Loucy (cell line): Measurements from ENCODE around the gene CDC42BPA.

Experiments used
- H2AFZ ChIP-seq: fragments of 200-600 bp; sonication (generic); 2 replicates; pipeline ENCODE4 v1.6.0; 2016; ENCODE audit warnings: antibody characterized with exemption, mild to moderate bottlenecking, low read length, moderate library complexity
- H3F3A ChIP-seq: fragments of 200-600 bp; 2 replicates; pipeline ENCODE4 v1.6.0; 2016; ENCODE audit warnings: antibody characterized with exemption, low read depth, mild to moderate bottlenecking
- H3K27me3 ChIP-seq: fragments of 200-600 bp; sonication (generic); 2 replicates; pipeline ENCODE4 v1.6.1; 2014; ENCODE audit warnings: low read length, mild to moderate bottlenecking; ENCODE audit not compliant: insufficient read depth, poor library complexity, severe bottlenecking
- H3K36me3 ChIP-seq: fragments of 200-600 bp; sonication (generic); 2 replicates; pipeline ENCODE4 v1.6.1; 2016; ENCODE audit warnings: low read length; ENCODE audit not compliant: insufficient read depth
- H3K4me1 ChIP-seq: fragments of 200-600 bp; sonication (generic); 2 replicates; pipeline ENCODE4 v1.5.1; 2014; ENCODE audit warnings: low read length, mild to moderate bottlenecking; ENCODE audit not compliant: insufficient read depth, poor library complexity, severe bottlenecking
- H3K4me2 ChIP-seq: fragments of 200-600 bp; sonication (generic); 2 replicates; pipeline ENCODE4 v1.6.0; 2014; ENCODE audit warnings: antibody characterized with exemption, low read length, low read depth, mild to moderate bottlenecking; ENCODE audit not compliant: poor library complexity, severe bottlenecking
- H3K4me3 ChIP-seq: fragments of 200-600 bp; sonication (generic); 2 replicates; pipeline ENCODE4 v1.5.1; 2014; ENCODE audit warnings: low read length, mild to moderate bottlenecking, mixed read lengths; ENCODE audit not compliant: poor library complexity, severe bottlenecking
- H3K79me2 ChIP-seq: fragments of 200-600 bp; sonication (generic); 2 replicates; pipeline ENCODE4 v1.6.1; 2014; ENCODE audit warnings: low read length; ENCODE audit not compliant: insufficient read depth
- H3K9ac ChIP-seq: fragments of 200-600 bp; sonication (generic); 2 replicates; pipeline ENCODE4 v1.6.0; 2014; ENCODE audit warnings: mild to moderate bottlenecking, low read depth, low read length, moderate library complexity; ENCODE audit not compliant: poor library complexity, severe bottlenecking
- H3K9me2 ChIP-seq: fragments of 200-600 bp; sonication (generic); replicated peaks from 2 replicates; pipeline ENCODE4 v1.6.1; 2016; ENCODE audit warnings: low read depth, low read length, mixed read lengths
- H3K9me3 ChIP-seq: fragments of 200-600 bp; sonication (generic); 2 replicates; pipeline ENCODE4 v1.6.1; 2014; ENCODE audit warnings: mild to moderate bottlenecking, antibody characterized with exemption, low read length, low read depth; ENCODE audit not compliant: insufficient read depth
- H4K20me1 ChIP-seq: fragments of 200-600 bp; sonication (generic); 2 replicates; pipeline ENCODE4 v1.6.0; 2014; ENCODE audit warnings: antibody characterized with exemption, low read length, mild to moderate bottlenecking; ENCODE audit not compliant: insufficient read depth, poor library complexity, severe bottlenecking
- EZH2phosphoT487 ChIP-seq: fragments of 200-600 bp; IDR thresholded peaks from 2 replicates; pipeline ENCODE4 v1.6.1; 2018; ENCODE audit warnings: antibody characterized with exemption, mild to moderate bottlenecking, moderate library complexity, borderline replicate concordance
- TF ChIP-seq, protein P1 (sequence below): fragments of 200-600 bp; sonication (generic); conservative IDR thresholded peaks from 2 replicates; pipeline ENCODE4 v1.5.1; 2014; ENCODE audit warnings: mild to moderate bottlenecking, antibody characterized with exemption, low read length

The CDC42BPA gene

DNA sequence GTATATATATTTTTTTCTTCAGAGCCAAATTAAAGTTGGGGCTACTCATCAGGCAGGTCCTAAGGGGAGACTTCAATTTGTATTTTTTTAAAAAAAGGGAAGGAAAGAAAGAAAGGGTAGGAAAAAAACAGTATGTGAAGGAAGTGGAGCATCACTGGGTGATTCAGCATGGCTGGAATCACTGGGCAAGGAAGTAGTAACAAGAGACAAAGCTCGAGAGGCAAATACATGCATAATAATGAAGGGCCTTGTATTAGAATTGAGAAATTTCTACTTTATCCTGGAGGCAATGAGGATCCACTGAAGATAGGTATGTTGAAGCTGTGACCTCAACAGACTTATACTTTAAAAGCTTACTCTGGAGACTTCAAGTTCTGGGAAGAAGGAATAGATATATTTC is 193.8 kb downstream of the CDC42BPA start:
- no peaks in the 10 kb centered on the region for H3K9me2 ChIP-seq
- H3F3A ChIP-seq: no peaks in the 10 kb centered on the region
- H3K36me3 ChIP-seq: no peaks in the 10 kb centered on the region
- H3K79me2 ChIP-seq: no peaks in the 10 kb centered on the region
- TF ChIP-seq, protein P1, sequence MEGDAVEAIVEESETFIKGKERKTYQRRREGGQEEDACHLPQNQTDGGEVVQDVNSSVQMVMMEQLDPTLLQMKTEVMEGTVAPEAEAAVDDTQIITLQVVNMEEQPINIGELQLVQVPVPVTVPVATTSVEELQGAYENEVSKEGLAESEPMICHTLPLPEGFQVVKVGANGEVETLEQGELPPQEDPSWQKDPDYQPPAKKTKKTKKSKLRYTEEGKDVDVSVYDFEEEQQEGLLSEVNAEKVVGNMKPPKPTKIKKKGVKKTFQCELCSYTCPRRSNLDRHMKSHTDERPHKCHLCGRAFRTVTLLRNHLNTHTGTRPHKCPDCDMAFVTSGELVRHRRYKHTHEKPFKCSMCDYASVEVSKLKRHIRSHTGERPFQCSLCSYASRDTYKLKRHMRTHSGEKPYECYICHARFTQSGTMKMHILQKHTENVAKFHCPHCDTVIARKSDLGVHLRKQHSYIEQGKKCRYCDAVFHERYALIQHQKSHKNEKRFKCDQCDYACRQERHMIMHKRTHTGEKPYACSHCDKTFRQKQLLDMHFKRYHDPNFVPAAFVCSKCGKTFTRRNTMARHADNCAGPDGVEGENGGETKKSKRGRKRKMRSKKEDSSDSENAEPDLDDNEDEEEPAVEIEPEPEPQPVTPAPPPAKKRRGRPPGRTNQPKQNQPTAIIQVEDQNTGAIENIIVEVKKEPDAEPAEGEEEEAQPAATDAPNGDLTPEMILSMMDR: no peak
- no peak for TF ChIP-seq EZH2phosphoT487
- no peak overlapping the region for H3K9ac ChIP-seq
- no peaks in the 10 kb centered on the region for H4K20me1 ChIP-seq
- no peaks in the 10 kb centered on the region for H3K4me1 ChIP-seq
- H3K9me3 ChIP-seq: no peaks in the 10 kb centered on the region
- H3K4me3 ChIP-seq: no peak overlapping the region
- no peaks in the 10 kb centered on the region for H3K27me3 ChIP-seq
- no peak overlapping the region for H3K4me2 ChIP-seq
- H2AFZ ChIP-seq: no peak overlapping the region

DNA sequence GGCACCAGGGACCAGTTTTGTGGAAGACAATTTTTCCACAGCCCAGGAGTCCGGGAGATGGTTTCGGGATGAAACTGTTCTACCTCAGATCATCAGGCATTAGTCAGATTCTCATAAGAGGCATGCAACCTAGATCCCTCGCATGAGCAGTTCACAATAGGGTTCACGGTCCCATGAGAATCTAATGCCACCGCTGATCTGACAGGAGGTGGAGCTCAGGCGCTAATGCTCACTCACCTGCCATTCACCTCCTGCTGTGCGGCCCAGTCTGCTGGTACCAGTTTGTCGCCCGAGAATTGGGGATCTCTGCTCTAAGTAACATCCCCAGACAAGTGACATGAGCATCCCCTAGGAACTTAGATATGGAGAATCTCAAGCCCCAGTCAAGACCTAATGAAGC is 197.5 kb downstream of the CDC42BPA start:
- Histone ChIP-seq H3K36me3 (no peaks in the 10 kb centered on the region), H3K4me3 (no peak overlapping the region), H3K4me1 (no peaks in the 10 kb centered on the region)

DNA sequence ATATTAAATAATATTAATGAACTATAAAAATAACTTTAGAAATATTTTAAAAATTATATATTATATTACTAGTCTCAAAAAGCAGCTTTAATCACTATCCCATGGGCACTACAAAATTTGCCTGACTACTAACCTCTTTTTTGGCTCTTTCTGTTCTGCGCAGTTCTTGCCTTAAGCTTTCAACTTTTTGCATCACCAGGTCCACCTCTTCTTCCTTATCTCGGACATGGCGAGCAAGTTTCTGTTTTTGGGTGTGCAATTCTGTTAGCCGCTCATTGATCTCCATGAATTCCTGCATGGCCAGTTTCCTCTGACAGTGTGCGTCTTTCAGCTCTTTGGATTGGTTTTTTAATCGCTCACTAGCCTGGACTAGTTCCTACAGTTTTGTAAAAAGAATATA is 205.8 kb downstream of the CDC42BPA start:
- H3K9ac ChIP-seq: no peak overlapping the region
- H3K9me2 ChIP-seq: no peaks in the 10 kb centered on the region
- no peaks in the 10 kb centered on the region for H3K36me3 ChIP-seq
- no peaks in the 10 kb centered on the region for H4K20me1 ChIP-seq
- no peak overlapping the region for H2AFZ ChIP-seq
- no peak overlapping the region for H3K4me2 ChIP-seq
- no peaks in the 10 kb centered on the region for H3K79me2 ChIP-seq
- TF ChIP-seq EZH2phosphoT487: no peak
- TF ChIP-seq, protein P1: no peak
- no peaks in the 10 kb centered on the region for H3K4me1 ChIP-seq
- no peaks in the 10 kb centered on the region for H3K9me3 ChIP-seq
- no peaks in the 10 kb centered on the region for H3K27me3 ChIP-seq
- H3K4me3 ChIP-seq: no peak overlapping the region
- H3F3A ChIP-seq: no peaks in the 10 kb centered on the region

More for the DNA sequence above, 197.5 kb downstream of the CDC42BPA start:
- H3K9me3 ChIP-seq: no peaks in the 10 kb centered on the region
- H3K79me2 ChIP-seq: no peaks in the 10 kb centered on the region
- H3K27me3 ChIP-seq: no peaks in the 10 kb centered on the region
- no peak overlapping the region for H2AFZ ChIP-seq
- H3K9me2 ChIP-seq: no peaks in the 10 kb centered on the region
- TF ChIP-seq EZH2phosphoT487: no peak
- TF ChIP-seq, protein P1: no peak
- no peaks in the 10 kb centered on the region for H3F3A ChIP-seq
- no peak overlapping the region for H3K9ac ChIP-seq
- no peak overlapping the region for H3K4me2 ChIP-seq
- no peaks in the 10 kb centered on the region for H4K20me1 ChIP-seq
